ENCODE results near the gene CHMP6. TPM values are rescaled to one million over a fixed set of nuclear protein-coding genes. Genes with fewer than 3 reads are reported as not detected.

CHMP6 gene
- total and polyA plus RNA-seq, 2 experiments from 2014 or later = 35.5 to 58.8 TPM

GRCh38 chr17:81030741-81031565 is 39.3 kb downstream of the CHMP6 start:
- no peak overlapping the region for H3K27ac ChIP-seq
- H3K4me3 ChIP-seq = no peak overlapping the region
- DNase-seq (ENCODE audit: low read depth in 1 of 2, low spot score in 1 of 2) = peak in 1 of 2 donors; percentile 47
- H3K36me3 ChIP-seq = no peaks in the 10 kb centered on the region
- peaks cover 22% of the 10 kb centered on the region for H3K4me1 ChIP-seq (ENCODE audit: low read depth)
- no peak for TF ChIP-seq CTCF (IDR thresholded peaks at IDR 0.05; ENCODE audit: low read depth, low read length)
- H3K9me3 ChIP-seq (ENCODE audit: low read depth) = no peaks in the 10 kb centered on the region
- no peaks in the 10 kb centered on the region for H3K27me3 ChIP-seq

GRCh38 chr17:81031566-81032550 is 40.2 kb downstream of the CHMP6 start:
- no peak for TF ChIP-seq CTCF (IDR thresholded peaks at IDR 0.05; ENCODE audit: low read depth, low read length)
- no peak for DNase-seq (ENCODE audit: low read depth in 1 of 2, low spot score in 1 of 2)
- Histone ChIP-seq H3K36me3 (no peaks in the 10 kb centered on the region), H3K27me3 (no peaks in the 10 kb centered on the region), H3K9me3 (ENCODE audit: low read depth) (no peaks in the 10 kb centered on the region), H3K4me3 (no peak overlapping the region), H3K4me1 (ENCODE audit: low read depth) (peaks cover 16% of the 10 kb centered on the region), H3K27ac (no peak overlapping the region)

DNA sequence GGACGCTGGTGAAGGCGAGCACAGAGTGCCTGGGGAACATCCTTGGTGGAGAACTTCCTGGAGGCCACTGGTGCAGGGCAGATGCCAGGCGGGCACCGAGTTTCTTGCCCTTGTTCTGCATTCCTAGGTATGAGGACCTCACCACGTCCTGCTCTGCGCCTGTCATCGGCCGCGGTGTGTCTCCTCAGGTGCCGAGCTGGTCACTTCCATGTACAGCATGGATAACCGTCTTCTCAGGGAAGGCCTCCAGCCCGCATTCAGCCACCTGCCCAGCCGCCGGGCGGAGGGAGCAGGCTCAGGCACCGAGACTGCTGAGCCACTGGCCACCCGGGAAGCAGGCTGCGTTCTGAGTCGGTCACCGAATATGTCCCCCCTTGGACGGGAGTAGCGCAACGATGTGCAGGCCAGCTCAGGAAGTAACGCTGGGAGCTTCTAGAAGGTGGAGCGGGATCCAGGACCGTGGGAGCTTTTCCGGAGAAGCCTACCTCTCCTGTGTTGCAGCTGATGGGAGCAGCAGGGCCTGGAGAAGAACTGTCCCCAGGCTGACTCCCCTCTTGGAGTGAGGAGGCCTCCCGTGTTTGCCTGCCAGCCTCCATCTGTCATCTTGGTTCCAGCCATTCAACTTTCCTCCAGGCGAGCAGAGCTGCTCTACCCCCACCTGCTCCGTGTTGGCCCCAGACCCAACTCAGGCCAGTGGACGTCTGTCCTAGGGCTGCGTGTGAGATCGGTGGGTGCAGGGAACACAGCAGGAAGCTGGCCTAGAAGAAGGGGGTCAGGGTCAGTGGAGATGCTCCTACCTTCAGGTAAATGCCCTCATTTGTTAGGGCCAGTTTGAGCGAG is 41.2 kb downstream of the CHMP6 start:
- Histone ChIP-seq H3K36me3 (no peaks in the 10 kb centered on the region), H3K9me3 (ENCODE audit: low read depth) (no peaks in the 10 kb centered on the region), H3K27me3 (no peaks in the 10 kb centered on the region), H3K27ac (no peak overlapping the region), H3K4me3 (no peak overlapping the region), H3K4me1 (ENCODE audit: low read depth) (peaks cover 11% of the 10 kb centered on the region)
- DNase-seq (ENCODE audit: low read depth in 1 of 2, low spot score in 1 of 2) = no peak
- TF ChIP-seq CTCF (IDR thresholded peaks at IDR 0.05; ENCODE audit: low read depth, low read length) = no peak

GRCh38 chr17:81033535-81034167 is 42.0 kb downstream of the CHMP6 start:
- no peaks in the 10 kb centered on the region for H3K9me3 ChIP-seq (ENCODE audit: low read depth)
- H3K4me3 ChIP-seq = peak overlapping the region; percentile 71
- H3K36me3 ChIP-seq = no peaks in the 10 kb centered on the region
- H3K27ac ChIP-seq = no peak overlapping the region
- no peak for DNase-seq (ENCODE audit: low read depth in 1 of 2, low spot score in 1 of 2)
- no peaks in the 10 kb centered on the region for H3K27me3 ChIP-seq
- TF ChIP-seq CTCF (IDR thresholded peaks at IDR 0.05; ENCODE audit: low read depth, low read length) = no peak
- peaks cover 5% of the 10 kb centered on the region for H3K4me1 ChIP-seq (ENCODE audit: low read depth)

All from cardiac muscle cell (in vitro differentiated cells and primary cell).